ENCODE data around the gene RBM20. TPM values are rescaled to one million over a fixed set of nuclear protein-coding genes. Genes with fewer than 3 reads are reported as not detected.
"Not testable (repeated sequence)": the region's sequence is repeated elsewhere in the genome, so short reads cannot be mapped to it uniquely, and the experiment has no call there.

RBM20 gene
- total RNA-seq, 1 donor, result 0.09 TPM

- no peak for TF ChIP-seq CTCF (IDR thresholded peaks at IDR 0.05; ENCODE audit: insufficient read depth, low read length)
- no peak overlapping the region for H3K4me3 ChIP-seq (ENCODE audit: low read depth, low read length)
- no peak for DNase-seq (ENCODE audit: low read depth)
Measured at GRCh38 chr10:110657973-110658691, 14.0 kb downstream of the RBM20 start.

GRCh38 chr10:110659558-110659957 lies 15.4 kb downstream of the RBM20 start:
- TF ChIP-seq CTCF (IDR thresholded peaks at IDR 0.05; ENCODE audit: insufficient read depth, low read length), result no peak
- no peak for DNase-seq (ENCODE audit: low read depth)
- no peak overlapping the region for H3K4me3 ChIP-seq (ENCODE audit: low read depth, low read length)

GRCh38 chr10:110660289-110660688 lies 16.2 kb downstream of the RBM20 start:
- not testable (repeated sequence) for H3K4me3 ChIP-seq (ENCODE audit: low read depth, low read length); DNase-seq (ENCODE audit: low read depth)

- TF ChIP-seq CTCF (IDR thresholded peaks at IDR 0.05; ENCODE audit: insufficient read depth, low read length), result no peak
Measured at GRCh38 chr10:110661292-110661691, 17.2 kb downstream of the RBM20 start.

GRCh38 chr10:110664483-110665420 lies 20.6 kb downstream of the RBM20 start:
- no peak for TF ChIP-seq CTCF (IDR thresholded peaks at IDR 0.05; ENCODE audit: insufficient read depth, low read length)
- H3K4me3 ChIP-seq (ENCODE audit: low read depth, low read length), result no peak overlapping the region
- peak; percentile 86 for DNase-seq (ENCODE audit: low read depth)

More at GRCh38 chr10:110661292-110661691, 17.2 kb downstream of the RBM20 start:
- no peak overlapping the region for H3K4me3 ChIP-seq (ENCODE audit: low read depth, low read length)
- no peak for DNase-seq (ENCODE audit: low read depth)

GRCh38 chr10:110666259-110666658 lies 22.1 kb downstream of the RBM20 start:
- H3K4me3 ChIP-seq (ENCODE audit: low read depth, low read length); DNase-seq (ENCODE audit: low read depth): not testable (repeated sequence)

- no peak for TF ChIP-seq CTCF (IDR thresholded peaks at IDR 0.05; ENCODE audit: insufficient read depth, low read length)
- no peak for DNase-seq (ENCODE audit: low read depth)
- no peak overlapping the region for H3K4me3 ChIP-seq (ENCODE audit: low read depth, low read length)
Measured at GRCh38 chr10:110666673-110667072, 22.5 kb downstream of the RBM20 start.
